H1 (cell line): Measurements from ENCODE around the gene GET3. TPM values are rescaled to one million over a fixed set of nuclear protein-coding genes. Genes with fewer than 3 reads are reported as not detected.
A peak's percentile ranks its signal among the peaks of the same experiment; 100 is the strongest.

Experiments used
- ASH2L ChIP-seq: fragments of 200-600, 300-600 bp; sonication (generic); IDR thresholded peaks from one replicate; pipeline ENCODE4 v1.7.1; 2017; ENCODE audit warnings: low read length
- ATF2 ChIP-seq: IDR thresholded peaks from 2 replicates; pipeline ENCODE4 v1.6.1; 2012; ENCODE audit warnings: low read length, inconsistent platforms
- ATF3 ChIP-seq: IDR thresholded peaks from 2 replicates; pipeline ENCODE4 v1.6.1; 2011; ENCODE audit warnings: low read depth, mild to moderate bottlenecking, low read length; ENCODE audit not compliant: insufficient read depth
- CBX5 ChIP-seq: fragments of 300-800, 300-1000 bp; sonication (generic); IDR thresholded peaks from 2 replicates; pipeline ENCODE4 v1.7.1; 2016; ENCODE audit warnings: antibody characterized with exemption, low read length, low read depth
- CBX8 ChIP-seq: fragments of 300-800, 300-1000 bp; sonication (generic); IDR thresholded peaks from 2 replicates; pipeline ENCODE4 v1.7.1; 2016; ENCODE audit warnings: low read depth, low read length, borderline replicate concordance
- CEBPB ChIP-seq: IDR thresholded peaks from 2 replicates; pipeline ENCODE4 v1.6.1; 2012; ENCODE audit warnings: low read depth, low read length
- CHD1 ChIP-seq: IDR thresholded peaks from 2 replicates; pipeline ENCODE4 v1.6.1; 2012; ENCODE audit warnings: low read depth, low read length, improper control_type of control experiment
- CREB1 ChIP-seq: IDR thresholded peaks from 2 replicates; pipeline ENCODE4 v1.6.1; 2012; ENCODE audit warnings: inconsistent platforms
- FOSL1 ChIP-seq: IDR thresholded peaks from 2 replicates; pipeline ENCODE4 v1.6.1; 2011; ENCODE audit warnings: mild to moderate bottlenecking, low read depth, low read length, moderate library complexity; ENCODE audit not compliant: insufficient read depth
- HDAC2 ChIP-seq, 2 experiments: fragments of 300-600 bp in 1 of 2; sonication (generic) in 1 of 2; IDR thresholded peaks; 2 replicates each; pipeline ENCODE4 v1.6.1; 2011 to 2012; ENCODE audit warnings: low read depth in 2 of 2, low read length in 2 of 2, mild to moderate bottlenecking in 2 of 2, moderate library complexity in 2 of 2, borderline replicate concordance in 1 of 2, inconsistent platforms in 1 of 2
- KDM4A ChIP-seq: IDR thresholded peaks from one replicate; pipeline ENCODE4 v1.7.1; 2012; ENCODE audit warnings: low read depth, mild to moderate bottlenecking, moderate library complexity, low read length, inconsistent platforms; ENCODE audit not compliant: severe bottlenecking
- MAFK ChIP-seq: IDR thresholded peaks from 2 replicates; pipeline ENCODE4 v1.6.1; 2012; ENCODE audit warnings: low read depth, mild to moderate bottlenecking, improper control_type of control experiment, low read length
- POLR2AphosphoS5 ChIP-seq: IDR thresholded peaks from 2 replicates; pipeline ENCODE4 v1.6.1; 2011; ENCODE audit warnings: low read depth, low read length
- RAD21 ChIP-seq, 2 experiments: IDR thresholded peaks in 1 of 2; conservative IDR thresholded peaks in 1 of 2; 2 replicates each; pipeline ENCODE4 v1.6.1; 2011; ENCODE audit warnings: low read depth in 2 of 2, low read length in 2 of 2, improper control_type of control experiment in 1 of 2, inconsistent platforms in 1 of 2, mild to moderate bottlenecking in 1 of 2, moderate library complexity in 1 of 2
- RNF2 ChIP-seq: fragments of 200-900, 300-1000 bp; sonication (generic); IDR thresholded peaks from 2 replicates; pipeline ENCODE4 v1.7.1; 2016; ENCODE audit warnings: borderline replicate concordance, low read depth, mild to moderate bottlenecking, antibody characterized with exemption, low read length; ENCODE audit not compliant: poor library complexity, severe bottlenecking; ENCODE audit errors: missing control alignments
- RXRA ChIP-seq: IDR thresholded peaks from 2 replicates; pipeline ENCODE4 v1.6.1; 2011; ENCODE audit warnings: low read depth, mild to moderate bottlenecking, low read length, moderate library complexity; ENCODE audit not compliant: insufficient read depth
- SIX5 ChIP-seq: IDR thresholded peaks from 2 replicates; pipeline ENCODE4 v1.6.1; 2011; ENCODE audit warnings: mild to moderate bottlenecking, low read depth, low read length
- SP2 ChIP-seq: IDR thresholded peaks from 2 replicates; pipeline ENCODE4 v1.6.1; 2012; ENCODE audit warnings: mild to moderate bottlenecking, low read length, inconsistent platforms
- TBP ChIP-seq: IDR thresholded peaks from 2 replicates; pipeline ENCODE4 v1.6.1; 2011; ENCODE audit warnings: low read depth, low read length, improper control_type of control experiment
- TCF12 ChIP-seq: IDR thresholded peaks from 2 replicates; pipeline ENCODE4 v1.6.1; 2011; ENCODE audit warnings: low read depth, mild to moderate bottlenecking, low read length
- polyA plus RNA-seq, 7 experiments: library from polyadenylated mRNA; depleted of rRNA in 3 of 7; stranded (reverse) in 5 of 7; unstranded in 2 of 7; fragments of >200 nt in 5 of 7; fragments of 200-250 nt in 2 of 7; gene quantifications; 1 replicate in 5 of 7; 2 replicates in 1 of 7; 4 replicates in 1 of 7; pipeline versions ENCODE4 v1.2.1 to v1.2.3, GENCODE V29; 2011 to 2013; ENCODE audit warnings: missing spikeins in 2 of 7, mixed read lengths in 2 of 7
- total RNA-seq: library from RNA; stranded (reverse); fragmentation: NEBNext Ultra II Directional; extraction: Animal tissue kit (Norgen Biotek cat#: 25700); gene quantifications from 2 replicates; pipeline ENCODE4 v1.2.1, GENCODE V29; 2021
- TF ChIP-seq, protein P1 (sequence below): IDR thresholded peaks from 2 replicates; pipeline ENCODE4 v1.6.1; 2012; ENCODE audit warnings: inconsistent platforms

The GET3 gene
- total and polyA plus RNA-seq, 2 of the 8 experiments (the other 6 are each of a cell fraction or from before 2014, with no cell fraction given), result 105 to 297 TPM

GRCh38 chr19:12736995-12737834, at the start of gene GET3 (continued):
- peak in 1 of 2 experiments; percentile 99; a peak in 2 of 4 replicates for TF ChIP-seq HDAC2 (IDR thresholded peaks at IDR 0.05; ENCODE audit: borderline replicate concordance in 1 of 2, low read depth in 2 of 2, low read length in 2 of 2)
- TF ChIP-seq SIX5, result peak; percentile 49; the same call in 1 of the 2 replicates
- TF ChIP-seq, protein P1, sequence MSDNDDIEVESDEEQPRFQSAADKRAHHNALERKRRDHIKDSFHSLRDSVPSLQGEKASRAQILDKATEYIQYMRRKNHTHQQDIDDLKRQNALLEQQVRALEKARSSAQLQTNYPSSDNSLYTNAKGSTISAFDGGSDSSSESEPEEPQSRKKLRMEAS, result no peak
- TF ChIP-seq FOSL1, result no peak
- TF ChIP-seq RAD21 (IDR thresholded peaks at IDR 0.05 in 1 of 2, conservative IDR thresholded peaks at IDR 0.05 in 1 of 2; ENCODE audit: low read depth in 2 of 2, low read length in 2 of 2), result no peak
- TF ChIP-seq TBP, result peak; percentile 91
- 0 out of 2 replicates have a peak, but pooled peaks have one; percentile 32 for TF ChIP-seq TCF12
- peak; percentile 98 for TF ChIP-seq CHD1
- TF ChIP-seq ASH2L, result peak; percentile 47
- peak; percentile 46; the same call in 1 of the 2 replicates for TF ChIP-seq POLR2AphosphoS5
- TF ChIP-seq SP2, result peak; percentile 71
- peak; percentile 49 for TF ChIP-seq KDM4A
- no peak for TF ChIP-seq MAFK
- TF ChIP-seq RNF2, result no peak
- TF ChIP-seq ATF3, result peak; percentile 68
- no peak for TF ChIP-seq ATF2
- TF ChIP-seq CEBPB, result no peak
- no peak for TF ChIP-seq CREB1
- no peak for TF ChIP-seq RXRA
- no peak for TF ChIP-seq CBX8
- no peak for TF ChIP-seq CBX5
